Pancreas (tissue), 10 donors: ENCODE measurements around the gene GDPD4. TPM values are rescaled to one million over a fixed set of nuclear protein-coding genes. Genes with fewer than 3 reads are reported as not detected.
A peak's percentile ranks its signal among the peaks of the same experiment; 100 is the strongest.

Experiments used
- ATAC-seq, 4 donors: fragments of 200-7000 bp; cut with Tn5 transposase; one replicate each; pipeline versions ENCODE4 v1.8.0 to v1.9.1; 2020; ENCODE audit warnings: mild to moderate bottlenecking in 4 of 4, moderate library complexity in 4 of 4
- DNase-seq, 6 donors: peaks; one replicate each; pipeline ENCODE4 v3.0.0-alpha.2; 2020
- FAIRE-seq: peaks from 2 replicates; lab custom pipeline; 2012; peaks lifted over from hg19 to GRCh38; lab: Jason Lieb, UNC
- H3K27ac ChIP-seq, 4 donors: fragments of 200-600 bp; sonication (generic); 1 replicate in 3 of 4; 2 replicates in 1 of 4; pipeline versions ENCODE4 v1.5.0 to v1.8.0; 2020
- H3K27me3 ChIP-seq, 4 donors: fragments of 200-600 bp; one replicate each; pipeline ENCODE4 v1.8.0; 2021
- H3K36me3 ChIP-seq, 3 donors: fragments of 200-600 bp; sonication (generic) in 1 of 3; one replicate each; pipeline versions ENCODE4 v1.5.0 to v1.8.0; 2020 to 2021
- H3K4me1 ChIP-seq, 3 donors: fragments of 200-600 bp; one replicate each; pipeline ENCODE4 v1.8.0; 2021
- H3K4me3 ChIP-seq, 4 donors: fragments of 200-600 bp; sonication (generic) in 2 of 4; one replicate each; pipeline versions ENCODE4 v1.5.0 to v1.8.0; 2020 to 2021
- H3K9me3 ChIP-seq, 4 donors: fragments of 200-600 bp; one replicate each; pipeline ENCODE4 v1.8.0; 2021
- WGBS, 2 donors: extraction: QIAGEN DNeasy Blood & Tissue Kit; methylation state at CpG; one replicate each; pipeline ENCODE4 v1.1.7; 2013; 5-methylcytosine and 5-hydroxymethylcytosine counted together
- intact Hi-C, 3 donors: fragments of 100-400 bp; cut with DNase I; formaldehyde crosslinking; loops; one replicate each; pipeline versions ENCODE4 v1.11.1 to v1.14.2; 2022
- polyA plus RNA-seq, 2 donors: library from polyadenylated mRNA; stranded (reverse); fragments of 200-250 nt; gene quantifications; one replicate each; pipeline ENCODE4 v1.2.3, GENCODE V29; 2013
- total RNA-seq, 6 donors: library from RNA; stranded (reverse); fragmentation: NEBNext Ultra II Directional in 4 of 6; extraction: Animal tissue kit (Norgen Biotek cat#: 25700) in 4 of 6; gene quantifications; one replicate each; pipeline versions ENCODE4 v1.2.1 to v1.2.4, GENCODE V29; 2021 to 2023
- TF ChIP-seq, protein P1 (sequence below), 4 donors: fragments of 200-600 bp; sonication (generic) in 3 of 4; IDR thresholded peaks; one replicate each; pipeline versions ENCODE4 v1.5.0 to v1.8.0; 2021; ENCODE audit warnings: antibody characterized with exemption in 4 of 4
- donor health status: healthy with polysubstance abuse.
- donor health status: DM: no; HTN: no; CAD: no; lungs with moderate emphysema.
- donor health status: DM: no; HTN: no; CAD: no.
- donor health status: control.
- donor health status: control.
- donor health status: Bipolar disorder and iron deficiency.
- donor health status: DM: yes; HTN: yes; CAD: no.
- donor health status: DM: no; HTN: no; CAD: no.
- donor health status: DM: no; HTN: no; CAD: no.
- donor health status: DM: yes; HTN: yes; CAD: no.

Gene GDPD4
- total and polyA plus RNA-seq, 8 donors = not detected

DNA sequence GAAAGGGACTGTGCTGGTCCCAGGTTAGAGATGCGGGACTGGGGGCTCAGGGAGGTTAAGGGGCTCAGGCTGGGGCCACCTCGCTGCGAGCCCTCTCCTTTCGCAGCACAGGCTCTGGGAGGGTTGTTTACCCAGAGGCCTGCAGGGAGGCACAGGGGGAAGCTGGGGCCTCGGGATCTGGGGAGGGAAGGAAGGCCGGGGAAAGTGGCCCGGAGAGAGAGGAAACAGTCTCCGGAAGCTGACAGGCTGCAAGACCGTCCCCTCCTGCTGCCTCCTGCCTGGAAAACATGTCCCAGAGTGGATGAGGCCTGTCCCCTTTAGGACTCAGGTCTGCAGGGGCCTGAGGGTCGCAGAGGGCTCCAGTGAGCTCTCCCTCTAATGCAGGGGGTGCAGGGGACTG, 128.0 kb downstream of the GDPD4 start:
- intact Hi-C loops = no loop called here
- DNase-seq = peak in 1 of 6 donors; percentile 33
- Histone ChIP-seq H3K27ac (no peak overlapping the region), H3K4me3 (no peak overlapping the region), H3K36me3 (no peaks in the 10 kb centered on the region), H3K4me1 (no peaks in the 10 kb centered on the region), H3K9me3 (no peaks in the 10 kb centered on the region), H3K27me3 (no peaks in the 10 kb centered on the region)
- TF ChIP-seq, protein P1, sequence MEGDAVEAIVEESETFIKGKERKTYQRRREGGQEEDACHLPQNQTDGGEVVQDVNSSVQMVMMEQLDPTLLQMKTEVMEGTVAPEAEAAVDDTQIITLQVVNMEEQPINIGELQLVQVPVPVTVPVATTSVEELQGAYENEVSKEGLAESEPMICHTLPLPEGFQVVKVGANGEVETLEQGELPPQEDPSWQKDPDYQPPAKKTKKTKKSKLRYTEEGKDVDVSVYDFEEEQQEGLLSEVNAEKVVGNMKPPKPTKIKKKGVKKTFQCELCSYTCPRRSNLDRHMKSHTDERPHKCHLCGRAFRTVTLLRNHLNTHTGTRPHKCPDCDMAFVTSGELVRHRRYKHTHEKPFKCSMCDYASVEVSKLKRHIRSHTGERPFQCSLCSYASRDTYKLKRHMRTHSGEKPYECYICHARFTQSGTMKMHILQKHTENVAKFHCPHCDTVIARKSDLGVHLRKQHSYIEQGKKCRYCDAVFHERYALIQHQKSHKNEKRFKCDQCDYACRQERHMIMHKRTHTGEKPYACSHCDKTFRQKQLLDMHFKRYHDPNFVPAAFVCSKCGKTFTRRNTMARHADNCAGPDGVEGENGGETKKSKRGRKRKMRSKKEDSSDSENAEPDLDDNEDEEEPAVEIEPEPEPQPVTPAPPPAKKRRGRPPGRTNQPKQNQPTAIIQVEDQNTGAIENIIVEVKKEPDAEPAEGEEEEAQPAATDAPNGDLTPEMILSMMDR (IDR thresholded peaks at IDR 0.05) = no peak
- ATAC-seq = no peak
- 85 to 89% methylated on average over 10 of the region's 10 CpGs for WGBS, 2 donors
- FAIRE-seq = no peak

DNA sequence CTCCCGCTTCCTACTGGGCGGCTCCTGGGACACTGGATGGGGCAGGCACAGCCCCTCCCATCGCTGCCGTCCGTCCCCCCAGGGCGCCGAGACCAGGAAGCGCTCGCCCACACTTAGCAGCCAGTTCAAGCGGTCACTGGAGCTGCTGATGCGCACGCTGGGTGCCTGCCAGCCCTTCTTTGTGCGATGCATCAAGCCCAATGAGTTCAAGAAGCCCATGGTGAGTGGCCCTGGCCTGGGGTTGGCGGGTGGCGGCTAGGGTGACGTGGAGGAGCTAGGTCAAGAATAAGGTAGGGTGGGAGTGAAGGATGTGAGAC, 128.9 kb downstream of the GDPD4 start:
- no peak for FAIRE-seq
- no peaks in the 10 kb centered on the region for H3K36me3 ChIP-seq
- peak in 1 of 6 donors; percentile 55 for DNase-seq
- TF ChIP-seq, protein P1 (IDR thresholded peaks at IDR 0.05) = no peak
- ATAC-seq = no peak
- no peaks in the 10 kb centered on the region for H3K4me1 ChIP-seq
- H3K4me3 ChIP-seq = no peak overlapping the region
- H3K9me3 ChIP-seq = no peaks in the 10 kb centered on the region
- WGBS, 2 donors = 85 to 89% methylated on average over 16 of the region's 16 CpGs
- H3K27me3 ChIP-seq = no peaks in the 10 kb centered on the region
- no peak overlapping the region for H3K27ac ChIP-seq
- intact Hi-C loops = no loop called here

DNA sequence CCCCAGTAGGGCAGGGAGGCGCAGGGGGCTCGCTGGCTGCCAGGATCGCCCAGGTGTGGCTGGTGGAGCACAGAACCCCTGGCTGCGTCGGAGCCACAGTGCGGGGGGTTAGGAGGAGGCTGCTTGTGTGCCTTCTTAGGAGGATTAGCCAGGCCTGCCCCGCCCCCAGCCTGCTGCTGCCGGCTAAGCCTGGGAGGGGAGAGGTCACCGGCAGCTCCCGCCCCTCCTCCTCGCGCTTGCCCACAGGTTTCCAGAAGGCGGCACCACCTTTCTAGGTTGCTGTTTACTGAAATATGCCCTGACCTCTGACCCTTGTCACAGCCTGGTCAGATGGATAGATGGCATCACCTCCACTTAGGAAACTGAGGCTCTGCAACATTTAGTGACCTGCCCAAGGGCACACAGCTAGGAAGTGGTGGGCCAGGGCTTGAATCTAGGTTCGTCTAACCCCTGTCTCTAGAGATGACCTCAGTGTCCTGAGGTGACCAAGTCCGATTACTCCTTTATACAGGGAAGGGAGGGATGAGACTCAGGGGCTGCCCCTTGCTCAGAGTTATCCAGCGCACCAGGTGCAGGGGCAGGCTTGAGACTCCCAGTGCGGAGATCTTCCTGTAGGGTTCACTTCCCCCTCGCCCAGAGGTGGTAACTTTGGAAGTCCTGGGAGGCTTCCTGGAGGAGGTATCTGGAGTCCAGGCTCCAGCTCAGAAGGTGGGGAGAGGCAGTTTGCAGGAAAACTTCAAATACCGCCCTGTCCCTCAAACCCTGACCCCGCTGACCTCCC, 129.4 kb downstream of the GDPD4 start:
- no peaks in the 10 kb centered on the region for H3K27me3 ChIP-seq
- TF ChIP-seq, protein P1 (IDR thresholded peaks at IDR 0.05) = no peak
- WGBS, 2 donors = 88 to 92% methylated on average over 20 of the region's 20 CpGs
- intact Hi-C loops = no loop called here
- FAIRE-seq (no peak), ATAC-seq (no peak), DNase-seq (peak in 1 of 6 donors; percentile 55)
- H3K4me1 ChIP-seq = no peaks in the 10 kb centered on the region
- no peak overlapping the region for H3K4me3 ChIP-seq
- no peaks in the 10 kb centered on the region for H3K9me3 ChIP-seq
- H3K27ac ChIP-seq = no peak overlapping the region
- H3K36me3 ChIP-seq = no peaks in the 10 kb centered on the region

DNA sequence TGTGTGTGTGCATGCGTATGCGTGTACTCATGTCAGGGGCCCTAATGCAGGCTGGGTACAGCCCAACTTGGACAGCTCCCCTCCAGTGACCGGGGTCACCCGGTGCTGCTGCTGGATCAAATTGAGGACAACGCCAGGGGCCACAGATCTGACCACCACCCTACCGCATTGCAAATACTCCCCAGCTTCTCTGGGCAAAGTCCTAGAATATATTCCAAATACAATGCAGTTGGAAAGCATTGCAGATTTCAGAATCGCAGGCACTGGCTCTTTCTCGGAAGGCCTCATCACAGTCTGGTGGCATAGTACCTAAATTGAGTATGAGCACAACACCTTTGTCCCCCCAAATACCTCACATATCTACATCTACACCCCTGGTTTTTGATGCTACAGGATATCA, 130.2 kb downstream of the GDPD4 start:
- no peaks in the 10 kb centered on the region for H3K9me3 ChIP-seq
- TF ChIP-seq, protein P1 (IDR thresholded peaks at IDR 0.05) = no peak
- 92 to 98% methylated on average over 8 of the region's 8 CpGs for WGBS, 2 donors
- H3K36me3 ChIP-seq = no peaks in the 10 kb centered on the region
- no peak for FAIRE-seq
- peak in 1 of 6 donors; percentile 15 for DNase-seq
- no peaks in the 10 kb centered on the region for H3K27me3 ChIP-seq
- no peak for ATAC-seq
- H3K4me3 ChIP-seq = no peak overlapping the region
- intact Hi-C loops = no loop called here
- H3K27ac ChIP-seq = no peak overlapping the region
- no peaks in the 10 kb centered on the region for H3K4me1 ChIP-seq

DNA sequence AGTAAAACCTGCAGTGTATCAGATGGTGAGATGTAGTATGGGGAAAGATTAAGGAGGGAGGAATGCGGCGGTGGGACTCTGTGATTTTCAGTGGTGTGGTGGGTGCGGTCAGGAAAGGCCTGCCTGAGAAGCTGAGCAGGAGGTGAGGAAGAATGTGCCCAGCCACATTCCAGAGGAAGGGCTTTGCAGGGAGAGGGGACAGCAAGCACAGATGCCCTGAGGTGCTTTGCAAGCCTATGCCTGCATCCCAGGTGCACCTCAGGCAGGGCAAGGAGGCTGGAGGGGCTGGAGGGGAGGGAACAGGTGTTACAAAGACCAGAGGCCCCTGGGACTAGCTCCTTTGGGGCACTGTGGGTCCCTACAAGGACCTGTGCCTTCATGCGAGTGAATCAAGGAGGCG, 131.4 kb downstream of the GDPD4 start:
- Histone ChIP-seq H3K27me3 (no peaks in the 10 kb centered on the region), H3K4me3 (no peak overlapping the region), H3K27ac (no peak overlapping the region), H3K36me3 (no peaks in the 10 kb centered on the region), H3K9me3 (no peaks in the 10 kb centered on the region), H3K4me1 (no peaks in the 10 kb centered on the region)
- peak in 2 of 6 donors; percentile 5 to 24 for DNase-seq
- TF ChIP-seq, protein P1 (IDR thresholded peaks at IDR 0.05) = no peak
- no peak for ATAC-seq
- 94 to 96% methylated on average over 5 of the region's 5 CpGs for WGBS, 2 donors
- intact Hi-C loops = no loop called here
- no peak for FAIRE-seq
